Pancreas (tissue), 10 donors: Measurements from ENCODE around the gene FOS. TPM values are rescaled to one million over a fixed set of nuclear protein-coding genes. Genes with fewer than 3 reads are reported as not detected.

Source experiments
- ATAC-seq, 4 donors: fragments of 200-7000 bp; cut with Tn5 transposase; one replicate each; pipeline versions ENCODE4 v1.8.0 to v1.9.1; 2020; ENCODE audit warnings: mild to moderate bottlenecking in 4 of 4, moderate library complexity in 4 of 4
- DNase-seq, 6 donors: peaks; one replicate each; pipeline ENCODE4 v3.0.0-alpha.2; 2020
- FAIRE-seq: peaks from 2 replicates; lab custom pipeline; 2012; peaks lifted over from hg19 to GRCh38; lab: Jason Lieb, UNC
- H3K27ac ChIP-seq, 4 donors: fragments of 200-600 bp; sonication (generic); 1 replicate in 3 of 4; 2 replicates in 1 of 4; pipeline versions ENCODE4 v1.5.0 to v1.8.0; 2020
- H3K27me3 ChIP-seq, 4 donors: fragments of 200-600 bp; one replicate each; pipeline ENCODE4 v1.8.0; 2021
- H3K36me3 ChIP-seq, 3 donors: fragments of 200-600 bp; sonication (generic) in 1 of 3; one replicate each; pipeline versions ENCODE4 v1.5.0 to v1.8.0; 2020 to 2021
- H3K4me1 ChIP-seq, 3 donors: fragments of 200-600 bp; one replicate each; pipeline ENCODE4 v1.8.0; 2021
- H3K4me3 ChIP-seq, 4 donors: fragments of 200-600 bp; sonication (generic) in 2 of 4; one replicate each; pipeline versions ENCODE4 v1.5.0 to v1.8.0; 2020 to 2021
- H3K9me3 ChIP-seq, 4 donors: fragments of 200-600 bp; one replicate each; pipeline ENCODE4 v1.8.0; 2021
- CTCF ChIP-seq, 4 donors: fragments of 200-600 bp; sonication (generic) in 3 of 4; IDR thresholded peaks; one replicate each; pipeline versions ENCODE4 v1.5.0 to v1.8.0; 2021; ENCODE audit warnings: antibody characterized with exemption in 4 of 4
- WGBS, 2 donors: extraction: QIAGEN DNeasy Blood & Tissue Kit; methylation state at CpG; one replicate each; pipeline ENCODE4 v1.1.7; 2013; 5-methylcytosine and 5-hydroxymethylcytosine counted together
- intact Hi-C, 3 donors: fragments of 100-400 bp; cut with DNase I; formaldehyde crosslinking; loops; one replicate each; pipeline versions ENCODE4 v1.11.1 to v1.14.2; 2022
- polyA plus RNA-seq, 2 donors: library from polyadenylated mRNA; stranded (reverse); fragments of 200-250 nt; gene quantifications; one replicate each; pipeline ENCODE4 v1.2.3, GENCODE V29; 2013
- total RNA-seq, 6 donors: library from RNA; stranded (reverse); fragmentation: NEBNext Ultra II Directional in 4 of 6; extraction: Animal tissue kit (Norgen Biotek cat#: 25700) in 4 of 6; gene quantifications; one replicate each; pipeline versions ENCODE4 v1.2.1 to v1.2.4, GENCODE V29; 2021 to 2023
- donor health status: healthy with polysubstance abuse.
- donor health status: DM: no; HTN: no; CAD: no; lungs with moderate emphysema.
- donor health status: DM: no; HTN: no; CAD: no.
- donor health status: control.
- donor health status: control.
- donor health status: Bipolar disorder and iron deficiency.
- donor health status: DM: yes; HTN: yes; CAD: no.
- donor health status: DM: no; HTN: no; CAD: no.
- donor health status: DM: no; HTN: no; CAD: no.
- donor health status: DM: yes; HTN: yes; CAD: no.

The FOS gene
- total and polyA plus RNA-seq, 8 donors: 56.4 to 303 (median 98.2) TPM

GRCh38 chr14:75274050-75274898 is 4.4 kb upstream of the FOS start:
- Histone ChIP-seq H3K27ac (peak overlapping the region in 2 of 4 donors; percentile 5 to 26), H3K27me3 (no peaks in the 10 kb centered on the region), H3K9me3 (no peaks in the 10 kb centered on the region), H3K36me3 (no peaks in the 10 kb centered on the region), H3K4me1 (peaks cover 5 to 9% (median 6%) of the 10 kb centered on the region in 3 donors), H3K4me3 (no peak overlapping the region)
- WGBS, 2 donors: 83 to 85% methylated on average over 6 of the region's 6 CpGs
- ATAC-seq (no peak), FAIRE-seq (no peak), DNase-seq (no peak)
- intact Hi-C loops: no loop called here
- no peak for TF ChIP-seq CTCF (IDR thresholded peaks at IDR 0.05)

GRCh38 chr14:75274899-75275569 is 3.6 kb upstream of the FOS start:
- DNase-seq (peak in 2 of 6 donors; percentile 22 to 76), ATAC-seq (no peak), FAIRE-seq (no peak)
- intact Hi-C loops: no loop called here
- Histone ChIP-seq H3K27ac (peak overlapping the region in 2 of 4 donors; percentile 26 to 99), H3K27me3 (no peaks in the 10 kb centered on the region), H3K4me3 (no peak overlapping the region), H3K9me3 (no peaks in the 10 kb centered on the region), H3K36me3 (peaks cover 0 to 2% (median 0%) of the 10 kb centered on the region in 3 donors), H3K4me1 (peaks cover 5 to 9% (median 6%) of the 10 kb centered on the region in 3 donors)
- 90 to 94% methylated on average over 9 of the region's 9 CpGs for WGBS, 2 donors
- no peak for TF ChIP-seq CTCF (IDR thresholded peaks at IDR 0.05)

GRCh38 chr14:75275598-75275997 is 3.0 kb upstream of the FOS start:
- no peak for FAIRE-seq

GRCh38 chr14:75277008-75277814 is 1.4 kb upstream of the FOS start:
- H3K9me3 ChIP-seq: no peaks in the 10 kb centered on the region
- ATAC-seq: peak; percentile 59 to 79 (median 67)
- H3K4me3 ChIP-seq: peak overlapping the region; percentile 29 to 99 (median 61)
- H3K27ac ChIP-seq: peak overlapping the region; percentile 99 to 100 (median 100)
- 0 to 1% methylated on average over 67 to 81 of the region's 81 CpGs for WGBS, 2 donors
- peaks cover 9 to 23% (median 16%) of the 10 kb centered on the region in 3 donors for H3K4me1 ChIP-seq
- no peak for FAIRE-seq
- H3K27me3 ChIP-seq: no peaks in the 10 kb centered on the region
- intact Hi-C loops: no loop called here
- DNase-seq: peak; percentile 89 to 95 (median 92)
- H3K36me3 ChIP-seq: peaks cover 0 to 18% (median 0%) of the 10 kb centered on the region in 3 donors
- no peak for TF ChIP-seq CTCF (IDR thresholded peaks at IDR 0.05)

More at GRCh38 chr14:75275598-75275997, 3.0 kb upstream of the FOS start:
- H3K27ac ChIP-seq: peak overlapping the region in 2 of 4 donors; percentile 99 to 100
- WGBS, 2 donors: 73 to 86% methylated on average over 2 of the region's 2 CpGs
- no peak for DNase-seq
- H3K9me3 ChIP-seq: no peaks in the 10 kb centered on the region
- no peak for TF ChIP-seq CTCF (IDR thresholded peaks at IDR 0.05)
- H3K36me3 ChIP-seq: peaks cover 0 to 7% (median 0%) of the 10 kb centered on the region in 3 donors
- H3K4me3 ChIP-seq: no peak overlapping the region
- ATAC-seq: no peak
- intact Hi-C loops: no loop called here
- H3K4me1 ChIP-seq: peaks cover 5 to 14% (median 6%) of the 10 kb centered on the region in 3 donors
- H3K27me3 ChIP-seq: no peaks in the 10 kb centered on the region
